Stimulated activated naive CD8-positive, alpha-beta T cell treated with anti-CD3 and anti-CD28 coated beads, Interleukin-15, Interleukin-2, amounts not matched to agents 100 U/mL and 50 U/mL, for 24 hours (primary cell): ENCODE data around the gene NOS1AP.
"Not testable (repeated sequence)": the region's sequence is repeated elsewhere in the genome, so short reads cannot be mapped to it uniquely, and the experiment has no call there.

Experiments used
- ATAC-seq: fragments of 150-1000 bp; cut with Tn5 transposase; one replicate; pipeline ENCODE4 v1.10.0; 2021
- DNase-seq: peaks from one replicate; pipeline ENCODE4 v3.0.0; 2021

The NOS1AP gene

DNA sequence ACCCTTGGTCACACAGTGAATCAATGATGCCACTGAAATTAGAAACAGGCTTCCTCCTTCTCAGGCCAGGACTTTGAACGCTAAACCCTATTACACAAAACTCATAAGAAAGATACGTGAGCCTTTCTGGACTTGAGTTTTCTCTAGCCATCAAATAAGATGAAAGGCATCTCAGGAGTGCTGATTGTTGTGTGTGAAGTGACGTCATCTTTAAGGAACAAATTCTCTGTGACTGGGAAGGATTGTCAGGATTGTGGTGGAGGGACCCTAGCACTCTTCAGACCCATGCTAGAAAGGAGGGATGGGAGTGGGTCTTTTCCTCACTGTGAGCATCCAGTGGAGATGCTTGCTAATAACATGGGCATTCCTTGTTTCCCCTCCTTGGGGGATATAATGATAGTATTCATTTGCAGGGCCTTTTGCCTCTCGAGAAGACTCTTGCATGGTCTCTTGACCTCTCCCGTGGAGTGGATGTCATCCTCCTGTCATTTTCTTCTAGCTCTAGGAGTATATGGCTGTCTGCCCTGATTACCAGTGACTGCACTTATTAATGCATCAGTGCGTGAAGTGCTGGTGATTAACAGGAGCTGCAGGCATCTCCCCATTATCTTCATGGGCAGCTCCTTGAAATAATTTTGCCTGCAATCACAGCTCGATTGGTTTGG is 267.3 kb downstream of the NOS1AP start:
- ATAC-seq, result no peak
- DNase-seq, result no peak

DNA sequence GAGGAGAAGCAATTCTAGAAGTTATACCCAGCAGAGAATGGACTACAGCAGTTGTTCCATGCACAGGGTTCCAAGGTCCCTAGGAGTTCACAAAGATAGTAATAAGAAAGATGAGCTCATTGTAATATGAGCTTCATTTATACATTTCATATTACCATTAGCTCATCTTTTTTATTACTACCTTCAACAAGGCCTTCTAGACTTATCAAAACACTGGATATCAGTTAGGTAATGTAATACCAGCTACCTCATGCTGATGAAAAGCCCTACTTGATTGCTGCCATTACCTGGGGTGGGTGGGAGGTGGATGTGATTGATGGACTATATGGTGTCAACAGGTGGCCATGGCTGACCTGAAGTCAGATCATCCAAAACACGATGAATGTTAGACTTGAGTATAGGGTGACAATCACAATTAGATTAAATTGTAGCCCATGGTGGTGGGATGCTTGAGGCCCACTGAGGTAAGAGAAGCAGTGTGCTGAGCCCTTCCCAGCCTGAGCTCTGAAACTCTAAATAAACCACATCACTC is 273.0 kb downstream of the NOS1AP start:
- DNase-seq (no peak), ATAC-seq (no peak)

DNA sequence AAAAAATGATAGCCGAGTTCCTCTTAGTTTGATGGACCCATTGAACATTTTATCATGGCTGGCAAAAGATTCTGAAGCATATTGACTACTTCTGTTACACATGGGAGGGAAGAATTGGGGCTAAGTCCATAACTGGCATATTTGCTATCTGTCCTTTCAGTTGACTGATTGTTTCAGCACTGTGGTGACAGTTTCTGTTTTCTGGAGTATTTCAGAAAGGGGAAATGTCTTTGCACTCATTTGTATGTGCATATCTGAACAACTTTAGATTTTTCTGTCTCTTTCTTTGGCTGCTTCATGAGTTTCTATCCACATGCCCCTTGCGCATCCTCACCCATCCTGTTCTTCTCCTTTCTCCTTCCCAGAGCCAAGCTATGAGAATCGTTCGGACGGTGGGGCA is 274.0 kb downstream of the NOS1AP start:
- ATAC-seq (no peak), DNase-seq (no peak)

DNA sequence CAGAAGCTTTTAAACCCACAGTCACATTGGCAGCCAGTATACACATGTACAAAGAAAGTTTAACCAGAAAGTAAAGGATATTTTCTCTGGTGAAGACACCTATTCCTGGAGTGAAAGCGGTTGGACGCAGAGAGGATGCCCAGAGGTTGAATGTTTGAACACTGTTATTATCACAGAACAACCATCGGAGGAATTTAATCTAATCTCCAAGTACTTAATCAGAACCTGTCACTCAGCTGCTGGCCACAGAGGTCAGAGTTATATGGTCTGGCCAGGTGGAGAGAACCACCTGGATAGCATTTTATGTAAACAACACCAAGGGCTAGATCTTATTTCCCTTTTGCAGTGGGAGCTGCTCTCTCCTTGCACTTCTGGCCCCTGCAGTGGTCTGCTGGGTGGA is 277.8 kb downstream of the NOS1AP start:
- DNase-seq (no peak), ATAC-seq (no peak)

DNA sequence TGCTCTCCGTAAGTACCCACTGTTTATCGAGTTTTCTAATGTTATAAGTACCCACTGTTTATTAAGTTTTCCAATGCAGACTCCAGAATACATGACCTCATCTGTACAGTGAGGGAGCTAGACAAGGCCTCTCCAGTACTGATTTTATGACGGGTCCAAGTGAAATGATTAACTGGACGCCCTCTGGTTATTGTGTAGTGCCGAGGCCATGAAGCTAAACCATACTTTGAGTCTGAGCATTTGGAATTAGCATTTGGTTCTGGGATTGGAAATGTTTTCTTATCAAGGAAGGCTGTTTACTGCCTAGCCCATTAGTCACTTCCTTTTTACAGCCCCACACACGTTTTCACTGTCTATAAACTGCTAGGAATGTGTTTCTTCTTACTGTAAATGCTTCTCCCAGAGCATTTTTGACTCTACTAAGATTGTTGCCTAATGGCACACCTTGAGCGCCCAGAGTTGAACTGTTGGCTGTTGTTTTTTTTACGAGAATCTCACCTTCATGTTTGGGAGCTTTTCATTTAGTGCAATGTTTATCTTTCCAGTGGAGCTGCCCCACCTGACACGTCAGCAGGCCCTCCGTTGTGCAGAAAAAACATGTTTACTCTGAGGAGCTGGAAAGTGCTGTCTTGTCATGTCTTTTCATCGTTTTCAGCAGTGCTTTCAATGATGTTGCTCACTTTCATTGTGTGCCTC is 280.3 kb downstream of the NOS1AP start:
- ATAC-seq (no peak), DNase-seq (no peak)

DNA sequence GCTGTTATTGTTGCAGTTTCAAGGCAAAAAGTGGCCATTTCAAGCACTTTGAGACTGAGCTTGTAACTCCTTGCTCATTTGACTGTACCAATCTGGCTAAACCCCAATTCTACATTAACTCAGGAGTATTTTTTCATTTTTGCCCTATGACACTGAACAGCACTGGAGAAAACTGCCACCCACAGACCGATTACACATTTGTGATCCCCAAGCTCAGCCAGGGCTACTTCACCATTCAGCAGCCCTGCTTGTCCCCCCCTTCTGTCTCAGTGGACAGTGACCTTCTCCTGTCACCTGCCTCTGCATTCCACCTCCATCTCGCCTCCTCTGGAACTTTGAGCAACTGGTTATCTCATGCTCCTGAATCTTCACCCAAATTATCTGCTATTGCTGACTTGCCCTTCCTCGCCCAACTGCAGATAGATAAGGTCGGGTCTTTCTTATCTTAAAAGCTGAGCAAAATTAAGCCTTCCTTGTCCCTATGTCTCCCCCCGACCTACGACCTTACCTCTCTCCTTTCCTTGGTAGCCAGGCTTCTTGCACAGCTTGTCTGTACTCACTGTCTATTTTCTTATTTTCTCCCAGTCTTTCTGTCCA is 281.9 kb downstream of the NOS1AP start:
- ATAC-seq (no peak), DNase-seq (no peak)

DNA sequence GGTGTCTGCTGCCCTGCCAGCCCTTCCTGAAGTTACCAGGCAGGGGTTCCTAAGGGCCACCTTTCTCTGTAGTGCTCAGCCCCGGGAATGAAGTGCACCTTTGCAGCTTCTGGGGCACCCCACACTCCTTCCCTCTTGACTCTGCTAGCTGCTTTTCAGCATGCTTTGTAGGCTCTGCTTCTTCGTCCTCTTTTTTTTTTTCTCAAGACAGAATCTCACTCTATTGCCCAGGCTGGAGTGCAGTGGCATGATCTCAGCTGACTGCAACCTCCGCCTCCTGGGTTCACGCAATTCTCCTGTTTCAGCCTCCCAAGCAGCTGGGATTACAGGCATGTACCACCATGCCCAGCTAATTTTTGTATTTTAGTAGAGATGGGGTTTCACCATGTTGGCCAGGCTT is 282.4 kb downstream of the NOS1AP start:
- not testable (repeated sequence) for ATAC-seq, DNase-seq

DNA sequence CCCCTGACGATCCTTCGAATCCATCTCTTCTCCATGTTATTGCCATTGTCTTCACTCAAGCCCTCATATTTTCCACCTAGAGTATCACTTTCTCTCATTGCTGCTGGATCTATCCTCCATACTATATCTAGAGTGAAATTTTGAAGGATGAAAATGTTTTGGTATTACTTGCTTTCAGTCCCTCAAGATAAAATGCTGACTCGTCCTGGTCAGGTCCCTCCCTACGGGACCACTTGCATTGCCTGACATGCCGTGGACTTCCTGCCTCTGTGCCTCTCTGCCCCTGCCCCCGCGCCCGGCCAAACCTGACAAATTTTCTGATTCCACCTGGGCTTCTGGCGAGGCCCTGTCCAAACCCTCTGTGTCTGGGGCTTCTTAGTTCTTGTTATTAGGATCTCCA is 283.6 kb downstream of the NOS1AP start:
- DNase-seq (no peak), ATAC-seq (no peak)

DNA sequence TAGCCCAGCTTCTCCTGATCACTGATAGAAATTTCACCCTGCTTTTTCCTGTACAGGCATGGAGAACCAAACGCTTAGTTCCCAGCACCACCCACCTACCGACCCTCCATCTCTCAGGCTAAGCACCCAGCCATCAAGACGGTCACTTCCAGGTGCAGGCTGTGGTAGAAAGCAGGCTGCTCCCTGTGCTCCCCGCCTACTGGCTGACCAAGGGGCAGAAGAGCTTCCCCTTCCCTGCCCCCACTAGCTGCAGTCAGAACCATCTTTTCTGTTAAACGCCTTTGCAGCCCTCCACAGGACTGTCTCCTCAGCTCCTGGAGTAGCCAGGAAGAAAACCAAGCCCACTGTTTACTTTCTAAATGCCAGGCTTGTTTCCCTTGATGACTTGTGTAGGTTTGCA is 284.2 kb downstream of the NOS1AP start:
- ATAC-seq, result no peak
- no peak for DNase-seq

DNA sequence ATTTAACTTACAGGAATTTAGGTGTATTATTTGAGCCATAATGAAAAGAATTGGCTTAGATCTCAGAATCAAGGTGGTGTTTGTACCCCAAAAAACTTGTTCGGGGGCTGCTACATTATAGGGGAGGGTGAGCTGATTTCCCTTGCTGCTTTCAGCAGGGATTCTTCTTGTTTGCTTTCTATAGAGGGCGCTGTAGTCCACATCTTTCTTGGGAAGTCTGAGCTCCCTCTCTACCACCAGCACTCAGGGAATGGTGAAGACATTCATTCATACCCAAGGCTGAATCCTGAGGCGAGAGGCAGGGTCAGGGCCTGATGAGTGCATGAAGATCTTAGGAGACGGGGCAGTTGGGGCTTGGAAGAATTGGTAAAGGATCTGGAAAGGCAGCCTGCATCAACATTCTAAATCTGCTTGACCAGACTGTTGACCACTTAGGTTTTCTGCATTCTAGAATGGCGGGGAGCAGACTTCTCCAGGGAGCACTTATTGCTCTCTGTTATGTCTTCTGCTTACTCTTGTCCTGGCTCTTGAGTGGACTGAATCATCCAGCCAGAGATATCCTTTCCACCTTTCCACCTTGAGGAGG is 288.3 kb downstream of the NOS1AP start:
- no peak for ATAC-seq
- DNase-seq, result no peak

DNA sequence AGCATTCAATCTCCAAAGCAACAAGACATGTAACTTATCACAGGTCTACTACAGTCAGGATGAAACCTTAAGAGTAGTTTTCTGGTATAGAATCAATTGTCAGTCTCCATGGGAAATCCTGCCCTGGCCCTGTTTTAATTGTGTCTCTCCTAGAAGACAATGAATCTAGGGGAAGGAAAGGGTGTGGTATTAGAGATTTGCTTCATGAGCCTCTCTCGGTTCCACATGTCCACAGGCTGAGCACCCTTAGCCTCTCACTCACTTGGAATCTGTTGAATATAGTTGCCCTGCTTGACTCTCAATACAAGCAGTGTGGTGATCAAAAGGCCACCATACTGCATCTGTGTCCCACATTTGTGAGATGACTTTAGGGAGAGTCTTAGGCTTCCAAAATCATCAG is 289.4 kb downstream of the NOS1AP start:
- ATAC-seq, result no peak
- no peak for DNase-seq

DNA sequence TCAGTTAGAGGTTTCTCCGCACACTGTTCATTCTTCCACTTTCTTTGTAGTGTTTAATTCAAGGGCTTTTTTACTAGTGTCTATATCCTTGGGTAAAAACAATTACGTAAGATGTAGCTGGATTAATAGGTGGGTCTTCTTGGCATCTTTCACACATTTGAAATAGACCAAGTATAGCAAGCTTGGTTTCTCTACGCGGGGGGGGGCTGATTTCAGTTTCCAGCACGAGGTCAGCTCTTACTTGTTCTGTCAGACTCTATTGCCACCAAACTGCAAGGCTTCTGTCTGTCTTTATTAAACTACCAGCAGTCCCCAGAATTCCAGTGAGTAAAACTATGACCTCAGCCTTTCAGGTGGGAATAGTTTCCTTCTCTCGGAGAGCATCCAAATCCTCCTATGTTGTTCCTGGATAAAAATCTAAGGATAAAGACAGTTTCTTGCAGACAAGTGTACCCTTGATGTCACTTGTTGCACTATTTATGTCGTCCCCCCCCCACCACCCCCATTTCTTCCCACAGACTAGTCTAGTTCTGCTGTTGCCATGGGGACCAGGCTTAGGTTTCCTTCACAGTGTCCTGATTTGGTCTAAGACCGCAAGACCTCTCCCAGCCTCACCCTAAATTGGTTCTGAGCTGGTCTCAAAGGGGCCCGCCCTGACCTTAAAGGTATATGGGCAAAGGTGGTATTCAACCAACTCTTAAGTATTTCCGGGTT is 290.2 kb downstream of the NOS1AP start:
- ATAC-seq, result no peak
- no peak for DNase-seq

DNA sequence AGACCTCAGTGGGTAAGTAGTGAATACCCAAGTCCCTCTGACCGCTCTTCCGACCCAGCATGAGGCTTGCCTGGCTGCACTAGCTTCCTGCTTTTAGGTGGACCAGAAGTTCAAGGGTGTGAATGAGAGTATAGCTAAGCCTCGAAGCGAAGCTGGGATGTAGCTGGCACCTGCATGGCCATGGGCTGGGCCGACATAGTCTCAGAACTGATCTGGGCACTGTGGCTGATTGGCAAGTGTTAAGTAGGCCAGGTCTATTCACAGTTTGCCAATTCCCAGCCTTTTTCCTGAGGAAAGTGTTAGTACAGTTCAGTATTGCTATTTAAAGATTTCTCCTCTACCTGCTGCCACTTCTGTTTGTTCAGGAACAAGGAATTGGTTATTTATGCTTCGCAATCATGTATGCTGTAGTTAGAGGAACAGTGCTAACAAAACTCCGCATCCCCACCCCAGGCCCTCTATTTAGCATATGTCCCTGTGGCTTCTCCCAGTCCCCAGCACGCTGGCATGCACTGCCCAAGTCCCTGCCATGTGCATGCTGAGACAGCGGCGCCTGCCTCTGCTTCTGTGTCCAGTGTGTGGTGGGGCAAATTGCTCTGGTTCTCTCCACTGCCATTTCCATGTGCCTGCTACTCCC is 290.9 kb downstream of the NOS1AP start:
- no peak for ATAC-seq

DNA sequence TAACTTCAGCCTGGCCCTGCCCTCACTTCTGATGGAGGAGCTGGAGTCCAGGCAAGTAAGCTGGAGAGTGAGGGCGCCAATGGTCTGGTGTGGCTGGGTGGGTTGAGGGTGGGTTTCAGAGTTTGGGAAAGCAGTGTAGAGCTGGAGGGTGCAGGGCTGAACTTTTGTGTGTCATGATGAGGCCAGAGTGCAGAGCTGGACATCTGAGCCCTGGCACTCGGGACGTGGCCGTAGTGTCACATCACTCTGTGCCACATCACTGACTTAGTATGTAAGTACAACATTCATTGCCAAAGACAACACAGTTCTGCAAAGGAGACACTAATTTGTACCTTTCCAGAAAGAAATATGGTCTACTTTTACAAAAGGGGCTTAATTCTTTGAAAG is 291.4 kb downstream of the NOS1AP start:
- ATAC-seq (no peak), DNase-seq (no peak)

More for the DNA sequence above, 290.9 kb downstream of the NOS1AP start:
- no peak for DNase-seq

DNA sequence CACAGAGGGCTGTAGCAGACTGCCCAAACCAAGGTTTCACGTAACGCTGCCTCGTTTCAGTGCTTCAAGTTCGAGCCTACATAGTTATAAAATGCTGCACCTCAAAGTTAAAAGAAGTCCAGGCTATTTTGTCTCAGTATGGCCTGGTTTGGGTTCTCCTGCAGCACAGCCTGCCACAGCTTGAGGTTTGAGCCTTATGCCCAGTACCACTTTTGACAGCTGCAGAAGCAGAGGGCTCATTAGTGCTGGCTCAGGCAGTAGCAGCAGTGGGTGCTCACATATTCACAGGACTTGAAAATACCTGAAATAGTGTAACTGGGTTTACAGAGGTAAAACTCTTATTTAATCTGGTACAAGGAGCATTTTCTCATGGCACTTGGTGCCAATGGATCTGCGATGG is 291.9 kb downstream of the NOS1AP start:
- no peak for ATAC-seq
- DNase-seq, result no peak

DNA sequence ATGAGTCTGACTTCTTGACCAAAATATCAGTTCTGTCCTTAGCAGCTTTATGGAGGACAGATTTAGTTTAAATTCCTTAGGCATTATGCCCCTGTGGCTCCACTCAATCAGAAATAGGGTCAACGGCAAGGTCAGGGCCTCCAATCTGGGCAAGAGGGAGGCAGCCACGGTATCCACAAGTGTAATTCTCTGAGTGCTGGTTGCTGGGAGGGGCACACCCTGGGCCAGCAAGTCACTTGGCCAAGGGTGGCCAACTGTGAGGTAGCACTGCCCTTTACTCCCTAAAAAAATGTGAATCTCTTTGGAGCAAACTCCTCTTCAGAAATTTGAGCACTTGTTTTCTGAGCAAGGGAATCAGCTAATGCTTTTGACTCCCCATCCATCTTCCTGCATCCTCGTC is 294.3 kb downstream of the NOS1AP start:
- no peak for ATAC-seq
- DNase-seq, result no peak

DNA sequence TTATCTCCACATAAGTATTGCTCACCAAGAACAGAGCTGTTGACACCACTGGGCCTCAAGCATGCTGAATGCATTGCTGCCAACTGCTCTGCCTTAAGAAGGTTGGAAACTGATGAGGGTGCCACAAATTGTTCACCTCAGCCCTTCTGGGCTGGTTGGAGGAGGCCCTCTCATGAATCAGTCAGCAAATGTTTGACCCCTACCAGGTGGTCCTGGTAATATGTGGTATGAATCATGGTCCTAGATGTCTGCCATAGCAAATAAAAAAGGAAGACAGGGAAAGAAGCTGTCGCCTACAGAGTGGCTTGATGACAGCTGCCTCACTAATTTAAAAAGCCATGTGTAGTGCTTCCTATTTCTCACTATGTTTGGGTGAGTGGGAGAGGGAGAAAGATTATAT is 295.0 kb downstream of the NOS1AP start:
- DNase-seq (no peak), ATAC-seq (no peak)

DNA sequence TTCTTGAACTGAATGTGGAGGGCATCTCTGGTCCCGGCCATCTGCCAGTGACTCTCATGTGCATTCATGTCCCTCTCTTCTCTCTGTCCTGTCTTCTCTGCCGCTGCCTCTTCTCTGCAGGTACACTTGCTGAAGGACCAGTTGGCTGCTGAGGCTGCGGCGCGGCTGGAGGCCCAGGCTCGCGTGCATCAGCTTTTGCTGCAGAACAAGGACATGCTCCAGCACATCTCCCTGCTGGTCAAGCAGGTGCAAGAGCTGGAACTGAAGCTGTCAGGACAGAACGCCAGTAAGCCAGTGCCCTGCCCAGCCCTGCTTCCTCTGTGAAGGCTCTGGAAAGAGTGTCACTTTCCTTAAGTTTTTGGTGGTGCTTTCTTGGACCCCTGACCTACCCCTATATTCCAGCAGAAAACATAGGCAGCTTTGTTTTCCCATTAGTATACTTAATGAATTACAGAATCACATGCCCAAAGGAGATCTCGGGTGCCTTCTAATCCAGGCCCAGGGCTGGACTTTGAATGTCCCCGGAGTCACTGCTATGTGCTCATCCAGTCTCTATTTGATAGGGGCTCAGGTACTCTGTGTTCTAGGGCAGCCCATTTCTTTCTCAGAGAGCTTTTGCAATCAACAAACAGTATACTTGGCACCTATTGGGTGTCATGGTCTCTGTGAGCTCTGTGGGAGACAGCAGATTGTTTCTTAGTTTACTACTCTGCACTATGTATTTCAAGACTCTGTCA is 296.0 kb downstream of the NOS1AP start:
- DNase-seq (no peak), ATAC-seq (no peak)

DNA sequence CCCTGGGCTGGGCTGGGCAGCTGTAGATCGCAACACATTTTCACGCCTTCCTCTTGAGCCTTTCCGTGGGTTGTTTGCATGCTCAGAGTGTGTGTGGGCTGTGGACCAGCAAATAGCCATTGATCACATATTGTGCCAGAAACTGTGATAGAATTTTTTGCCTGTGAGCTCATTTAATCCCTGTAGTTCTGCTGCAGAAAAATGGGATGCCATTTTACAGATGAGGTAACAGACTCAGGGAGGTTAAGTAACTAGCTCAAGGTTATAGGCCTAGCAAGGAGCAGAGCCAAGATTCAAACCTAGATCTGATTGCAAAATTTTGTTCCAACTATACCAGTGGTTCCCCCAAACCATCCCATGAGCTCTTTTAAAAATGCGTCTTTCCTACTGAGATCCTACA is 296.7 kb downstream of the NOS1AP start:
- DNase-seq (no peak), ATAC-seq (no peak)

DNA sequence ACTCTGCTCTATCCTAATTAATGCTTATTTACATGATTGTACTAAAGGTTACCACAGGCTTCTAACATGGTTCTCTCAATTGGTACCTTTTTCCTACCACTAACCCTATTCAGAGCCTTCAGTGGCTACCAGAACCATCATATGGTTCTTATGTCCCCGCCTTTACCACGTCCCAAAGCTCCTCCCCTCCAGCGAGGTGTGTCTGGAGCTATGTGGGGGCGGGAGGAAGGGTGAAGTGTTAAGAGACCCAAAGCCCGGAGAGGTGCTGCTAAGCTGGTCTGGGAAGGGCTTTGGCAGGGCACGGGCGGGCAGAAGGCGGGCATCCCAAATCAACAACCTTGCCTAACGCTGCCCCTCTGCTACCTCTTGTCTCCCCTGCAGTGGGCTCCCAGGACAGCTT is 297.2 kb downstream of the NOS1AP start:
- ATAC-seq (no peak), DNase-seq (no peak)

DNA sequence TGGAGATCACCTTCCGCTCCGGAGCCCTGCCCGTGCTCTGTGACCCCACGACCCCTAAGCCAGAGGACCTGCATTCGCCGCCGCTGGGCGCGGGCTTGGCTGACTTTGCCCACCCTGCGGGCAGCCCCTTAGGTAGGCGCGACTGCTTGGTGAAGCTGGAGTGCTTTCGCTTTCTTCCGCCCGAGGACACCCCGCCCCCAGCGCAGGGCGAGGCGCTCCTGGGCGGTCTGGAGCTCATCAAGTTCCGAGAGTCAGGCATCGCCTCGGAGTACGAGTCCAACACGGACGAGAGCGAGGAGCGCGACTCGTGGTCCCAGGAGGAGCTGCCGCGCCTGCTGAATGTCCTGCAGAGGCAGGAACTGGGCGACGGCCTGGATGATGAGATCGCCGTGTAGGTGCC is 297.6 kb downstream of the NOS1AP start:
- DNase-seq, result no peak
- ATAC-seq, result no peak
